GM03348 (cell line): ENCODE measurements around the gene EXOC3.

Experiments used
- DNase-seq: peaks from one replicate; pipeline ENCODE4 v3.0.0; 2012; ENCODE audit warnings: low spot score

EXOC3 gene

GRCh38 chr5:488744-489688, 46.0 kb downstream of the EXOC3 start:
- DNase-seq, result no peak

DNA sequence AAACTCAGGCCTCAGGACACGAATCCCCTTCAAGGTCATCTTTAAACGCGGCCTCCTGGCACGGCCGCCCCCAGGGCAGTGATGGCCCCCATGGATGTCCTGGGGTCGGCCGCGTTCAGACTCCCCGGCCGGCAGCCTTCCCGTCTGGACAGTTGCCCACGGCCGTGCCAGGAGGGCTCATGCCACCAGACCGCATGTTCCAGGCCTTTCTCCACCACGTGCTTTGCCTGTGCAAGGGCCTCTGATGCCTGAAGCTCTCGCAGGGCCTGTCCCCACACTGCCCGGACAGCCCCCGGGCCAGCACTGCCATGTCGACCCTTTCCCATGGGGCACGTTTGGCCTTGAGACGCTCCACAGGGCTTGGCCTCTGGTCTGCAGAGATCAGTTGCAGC, 46.7 kb downstream of the EXOC3 start:
- no peak for DNase-seq

DNA sequence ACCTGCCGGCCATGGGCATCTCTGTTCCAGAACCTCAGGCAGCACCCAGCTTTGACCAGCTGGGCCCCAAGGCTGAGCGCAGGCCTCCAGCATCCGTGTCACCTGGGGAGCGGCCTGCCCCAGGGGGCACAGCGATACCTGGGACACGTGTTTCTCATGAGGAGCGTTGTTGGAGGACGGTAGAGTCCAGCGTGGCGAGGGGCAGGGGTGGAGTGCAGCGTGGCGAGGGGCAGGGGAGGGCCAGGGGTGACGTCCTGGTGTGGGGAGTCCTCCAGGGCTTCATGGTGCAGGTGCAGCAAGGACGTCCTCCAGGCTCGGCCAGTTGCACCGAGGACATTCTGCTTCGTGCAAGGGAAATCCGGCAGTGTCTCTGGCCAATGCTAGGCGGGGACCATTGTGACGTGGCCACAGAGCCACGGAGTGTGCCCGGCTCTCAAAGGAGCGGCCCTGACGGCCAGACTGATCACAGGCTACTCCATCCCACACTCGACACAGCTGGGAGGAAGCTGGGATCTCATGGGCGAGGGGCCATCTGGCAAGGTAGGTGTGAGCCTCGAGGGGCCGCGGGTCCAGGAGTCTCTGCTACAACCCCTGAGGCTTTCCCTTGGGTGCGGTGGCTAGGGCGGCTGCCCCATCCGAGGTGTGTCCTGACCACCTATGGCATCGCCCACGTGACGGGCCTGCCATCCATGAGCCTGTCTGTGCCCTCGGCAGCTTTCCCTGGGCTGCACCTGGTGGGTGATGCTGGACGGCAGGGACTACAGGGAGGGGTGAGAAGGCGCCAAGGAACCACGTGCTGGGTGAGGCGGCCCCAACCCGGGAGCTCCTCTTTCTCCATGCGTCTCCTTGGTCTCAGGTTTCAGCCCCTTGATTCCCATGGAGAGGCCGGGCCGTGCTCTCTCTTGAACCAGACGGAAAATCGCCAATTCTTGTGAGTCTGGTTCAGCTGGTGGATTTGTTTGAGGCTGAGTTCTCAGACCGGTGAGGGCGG, 47.4 kb downstream of the EXOC3 start:
- DNase-seq, result no peak

DNA sequence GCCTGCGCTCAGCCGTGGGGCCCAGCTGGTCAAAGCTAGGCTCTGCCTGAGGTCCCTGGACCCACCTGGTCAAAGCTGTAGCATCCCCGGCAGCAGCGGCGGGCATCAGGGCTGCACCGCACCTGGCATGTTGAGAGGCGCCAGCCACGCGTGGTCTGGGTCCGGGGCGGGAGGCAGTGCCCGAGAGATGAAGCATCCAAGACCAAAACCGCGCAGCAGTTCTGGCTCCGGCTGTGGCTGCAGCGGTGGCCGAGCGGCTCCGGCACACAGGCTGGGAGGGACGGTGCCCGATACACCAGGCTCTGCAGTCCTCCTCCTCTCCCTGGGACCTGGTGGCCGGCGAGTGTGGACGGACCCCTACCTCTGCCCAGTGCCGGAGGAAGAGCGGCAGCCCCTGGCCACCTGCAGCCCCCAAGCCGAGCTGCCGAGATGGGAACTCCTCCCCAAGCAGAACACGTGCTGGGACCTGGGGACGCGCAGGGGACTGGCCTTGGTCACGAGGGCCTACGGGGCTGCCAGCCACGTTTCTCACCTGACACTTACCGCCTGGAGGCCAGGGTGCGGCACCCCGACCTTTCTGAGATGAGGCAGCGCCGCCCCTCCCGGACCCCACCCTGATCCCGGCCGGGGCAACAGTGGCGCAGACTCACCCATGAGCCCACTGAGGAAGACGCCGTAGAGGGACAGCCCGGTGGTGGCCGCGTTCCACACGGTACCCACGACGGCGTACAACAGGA, 48.3 kb downstream of the EXOC3 start:
- no peak for DNase-seq

DNA sequence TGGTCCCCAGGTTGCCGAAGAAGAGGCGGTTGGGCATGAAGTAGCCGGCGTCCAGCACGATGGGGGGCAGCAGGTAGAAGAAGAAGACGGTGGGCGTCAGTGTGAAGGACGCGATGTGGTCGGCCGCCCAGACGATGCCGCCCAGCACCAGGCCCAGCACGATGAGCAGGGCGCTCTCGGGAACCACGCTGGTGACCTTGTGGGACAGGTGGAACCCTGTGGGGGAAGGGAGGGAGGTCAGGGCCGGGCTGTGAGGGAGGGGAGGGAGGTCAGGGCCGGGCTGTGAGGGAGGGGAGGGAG, 48.8 kb downstream of the EXOC3 start:
- no peak for DNase-seq

GRCh38 chr5:492314-492893, 49.4 kb downstream of the EXOC3 start:
- DNase-seq, result no peak

DNA sequence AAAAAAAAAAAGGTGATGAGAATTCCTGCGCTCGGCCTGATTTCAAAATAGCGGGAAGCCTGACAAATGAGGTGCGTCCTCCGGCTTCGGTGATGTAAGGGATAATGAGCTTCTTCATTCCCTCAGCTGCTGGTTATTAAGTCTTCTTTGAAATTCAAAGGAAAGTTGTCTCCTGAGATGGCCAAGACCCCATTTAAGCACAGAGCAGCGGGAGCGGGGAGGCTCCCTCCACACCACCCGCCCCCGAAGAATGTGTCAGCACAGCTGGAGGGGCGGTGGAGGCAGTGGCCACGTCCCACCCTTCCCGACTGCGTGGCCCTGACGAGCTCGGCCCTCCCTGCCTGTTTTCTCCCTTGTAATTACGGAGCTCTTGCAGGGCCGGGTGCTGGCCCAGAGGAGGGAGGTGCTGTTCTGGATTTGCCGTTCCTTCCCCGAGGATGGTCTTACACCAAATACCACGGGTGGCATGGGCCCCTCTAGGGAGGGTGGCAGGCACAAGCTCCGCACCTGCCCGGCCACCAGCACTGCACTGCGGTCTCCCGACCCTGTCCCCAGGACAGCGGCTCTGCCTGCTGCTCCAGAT, 50.2 kb downstream of the EXOC3 start:
- DNase-seq, result no peak

GRCh38 chr5:493758-494157, 50.8 kb downstream of the EXOC3 start:
- no peak for DNase-seq

GRCh38 chr5:494667-495255, 51.8 kb downstream of the EXOC3 start:
- no peak for DNase-seq

- no peak for DNase-seq
Measured at GRCh38 chr5:496028-496427, 53.1 kb downstream of the EXOC3 start.

DNA sequence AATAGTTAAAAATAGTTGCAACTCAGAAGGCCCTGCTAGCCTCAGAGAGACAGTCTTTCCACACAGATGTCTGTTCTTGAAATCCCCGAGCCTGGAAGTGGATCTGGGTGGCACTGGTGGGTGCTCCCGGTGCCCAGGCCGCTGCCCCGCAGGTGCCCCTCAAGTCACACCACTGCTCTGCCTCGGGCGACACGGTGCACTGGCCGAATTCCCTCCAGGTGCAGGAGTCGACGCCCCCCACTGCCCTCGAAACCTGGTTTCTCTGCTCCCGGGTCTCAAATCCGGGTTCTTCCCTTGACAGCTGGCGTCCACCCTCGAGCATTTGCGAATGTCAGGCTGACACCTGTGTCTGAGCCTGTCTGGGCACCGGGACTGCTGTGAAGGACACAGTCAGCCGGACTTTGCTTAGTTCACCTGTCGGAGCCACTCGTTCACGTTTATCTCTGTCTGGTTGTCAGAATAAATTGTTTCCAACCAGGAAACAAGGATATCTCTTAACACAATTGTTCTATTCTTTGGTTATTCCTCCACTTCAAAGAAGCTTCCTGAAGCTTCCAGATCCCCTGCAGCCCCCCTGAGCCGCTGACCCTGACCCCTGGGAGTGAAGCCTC, 54.2 kb downstream of the EXOC3 start:
- no peak for DNase-seq

DNA sequence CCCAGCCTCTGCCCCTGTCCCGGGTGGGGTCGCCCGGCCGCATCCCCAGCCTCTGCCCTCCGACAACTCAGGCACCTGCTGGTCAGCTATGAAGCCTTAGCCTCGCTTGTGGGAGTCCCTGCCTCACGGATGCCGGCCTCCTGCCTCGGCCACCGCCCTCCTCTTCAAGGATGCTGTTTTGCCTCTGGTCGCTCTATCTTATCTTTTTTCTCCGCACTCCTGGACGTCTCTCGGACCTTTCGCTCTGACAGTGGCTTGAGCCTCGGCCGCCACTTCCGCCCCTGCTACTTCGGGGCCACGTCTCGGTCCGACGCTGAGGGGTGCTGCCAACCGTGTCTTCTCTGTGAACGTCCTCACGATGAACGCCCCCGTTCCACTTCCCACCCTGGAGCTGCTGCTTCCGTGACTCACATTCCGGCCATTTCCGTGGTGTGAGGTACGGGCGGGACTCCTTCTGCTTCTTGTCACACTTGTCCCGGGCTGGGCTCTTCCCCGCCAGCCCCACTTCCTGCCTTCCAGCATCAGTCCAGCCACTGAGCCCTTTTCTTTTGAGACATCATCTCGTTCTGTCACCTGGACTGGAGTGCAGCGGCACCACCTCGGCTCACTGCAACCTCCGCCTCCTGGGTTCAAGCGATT, 55.0 kb downstream of the EXOC3 start:
- DNase-seq, result no peak

DNA sequence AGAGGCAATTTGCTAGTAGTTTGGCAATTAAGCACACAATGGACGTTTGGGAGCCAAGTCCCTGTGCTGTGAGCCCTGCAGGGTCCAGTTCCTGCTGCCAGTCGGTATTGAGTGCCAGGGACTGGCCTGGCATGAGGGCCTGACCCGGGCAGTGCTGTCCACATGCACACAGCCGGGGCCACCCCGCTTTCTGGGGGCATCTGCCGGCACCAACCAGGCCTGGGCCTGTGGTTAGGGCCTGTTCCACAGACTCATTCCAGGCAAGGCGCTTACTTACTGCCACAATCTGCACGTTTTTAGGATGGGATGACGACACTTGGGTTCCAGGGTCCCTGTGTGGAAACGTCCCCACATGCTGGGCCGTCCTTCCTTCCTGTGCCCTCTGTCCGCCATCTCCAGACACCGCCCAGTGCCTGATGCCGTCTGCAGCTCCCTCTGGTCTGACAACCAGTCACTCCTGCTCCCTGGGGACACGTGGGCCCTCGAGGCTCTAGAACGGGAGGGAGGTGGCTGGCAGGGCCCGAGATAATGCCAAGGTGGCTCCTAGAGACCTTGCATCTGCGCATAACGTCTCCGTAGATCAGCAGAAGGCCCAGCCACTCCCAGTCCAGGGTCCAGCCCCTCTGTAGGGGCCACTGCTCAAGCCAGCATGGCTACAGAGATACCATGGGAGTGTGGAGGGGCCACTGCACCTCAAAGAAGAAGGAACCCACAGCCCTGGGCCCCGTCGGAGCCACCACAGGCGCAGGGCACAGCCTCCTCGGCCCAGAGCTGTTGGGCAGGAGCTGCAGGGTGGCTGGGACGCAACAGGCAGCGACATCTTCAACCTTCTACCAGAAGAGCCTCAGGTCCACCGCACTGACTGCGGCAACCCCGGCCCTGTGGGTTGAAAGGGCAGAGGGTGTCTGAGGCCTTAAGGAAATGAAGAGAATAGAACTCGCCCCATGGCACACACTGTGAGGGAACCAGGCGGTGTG, 56.5 kb downstream of the EXOC3 start:
- no peak for DNase-seq

- no peak for DNase-seq
Measured at GRCh38 chr5:500491-500890, 57.5 kb downstream of the EXOC3 start.

DNA sequence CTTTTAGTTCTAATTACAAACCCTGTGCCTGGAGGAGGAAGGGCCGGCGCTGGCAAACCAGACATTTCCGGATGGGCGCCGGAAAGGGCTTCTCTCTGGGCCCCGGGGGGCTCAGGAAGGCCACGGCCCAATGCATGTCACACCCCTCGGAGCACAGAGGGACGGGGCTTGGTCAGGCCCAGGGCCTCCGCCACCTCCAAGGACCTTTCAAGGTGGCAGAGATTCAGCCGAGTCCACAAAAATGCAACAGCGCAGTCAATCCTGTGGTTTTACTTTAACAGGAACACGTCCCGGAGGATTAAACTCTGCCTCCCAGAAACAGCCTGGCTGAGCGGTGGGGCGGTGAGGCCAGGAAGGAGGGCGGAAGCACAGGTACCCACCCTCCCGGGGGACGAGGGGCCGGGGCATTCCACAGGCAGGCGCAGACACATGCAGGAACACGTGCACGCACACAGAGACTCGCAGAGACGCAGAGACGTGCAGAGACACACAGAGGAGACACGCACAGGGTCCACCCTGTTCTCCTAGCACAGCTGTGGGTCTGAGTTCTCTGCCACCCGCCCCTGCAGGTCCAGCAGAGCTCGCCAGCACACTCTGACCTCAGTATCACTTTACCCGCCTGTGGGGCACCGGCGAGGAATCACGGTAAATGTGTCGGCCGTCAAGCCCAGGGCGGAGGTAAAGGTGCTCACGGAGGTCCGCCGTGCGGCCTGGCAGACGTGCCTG, 58.3 kb downstream of the EXOC3 start:
- no peak for DNase-seq

- no peak for DNase-seq
Measured at GRCh38 chr5:501831-502184, 58.8 kb downstream of the EXOC3 start.

- DNase-seq, result no peak
Measured at GRCh38 chr5:502325-503079, 59.5 kb downstream of the EXOC3 start.
